Transverse colon (tissue), 3 donors: ENCODE data around the gene RABEP2.

Source experiments
- EP300 ChIP-seq: sonication (generic); formaldehyde crosslinking; IDR thresholded peaks from one replicate; pipeline ENCODE4 v1.6.1; 2017; ENCODE audit warnings: antibody characterized with exemption, low read depth
- POLR2A ChIP-seq: fragments of 450-650 bp; IDR thresholded peaks from one replicate; pipeline ENCODE4 v1.6.1; 2016; ENCODE audit warnings: antibody characterized with exemption, mild to moderate bottlenecking, moderate library complexity
- TF ChIP-seq, protein P1 (sequence below), 5 experiments: fragments of 200-600 bp in 3 of 5; fragments of 450-650 bp in 2 of 5; sonication (generic) in 3 of 5; IDR thresholded peaks; 1 replicate in 2 of 5; 2 replicates in 3 of 5; pipeline ENCODE4 v1.5.1; 2016 to 2017; ENCODE audit warnings: antibody characterized with exemption in 5 of 5, inconsistent platforms in 3 of 5, mild to moderate bottlenecking in 2 of 5, moderate library complexity in 1 of 5

DNA sequence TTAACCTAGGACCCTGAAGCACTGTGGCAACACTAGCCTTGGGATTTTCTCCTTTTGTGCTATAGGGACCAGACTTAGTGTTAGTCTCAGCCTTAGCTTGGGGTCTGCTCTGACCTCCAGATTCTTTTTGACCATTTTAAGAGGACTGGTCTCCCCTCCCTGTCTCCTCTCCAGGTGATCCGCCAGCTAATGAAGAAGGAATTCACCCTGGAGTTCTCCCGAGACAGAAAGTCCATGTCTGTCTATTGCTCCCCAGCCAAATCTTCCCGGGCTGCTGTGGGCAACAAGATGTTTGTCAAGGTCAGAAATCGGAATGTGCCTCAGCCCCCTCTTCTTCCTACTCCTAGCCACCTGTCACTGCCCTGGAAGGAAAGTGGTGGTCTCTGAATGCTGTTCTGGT lies 27.2 kb downstream of the RABEP2 start:
- TF ChIP-seq POLR2A, result no peak
- TF ChIP-seq, protein P1, sequence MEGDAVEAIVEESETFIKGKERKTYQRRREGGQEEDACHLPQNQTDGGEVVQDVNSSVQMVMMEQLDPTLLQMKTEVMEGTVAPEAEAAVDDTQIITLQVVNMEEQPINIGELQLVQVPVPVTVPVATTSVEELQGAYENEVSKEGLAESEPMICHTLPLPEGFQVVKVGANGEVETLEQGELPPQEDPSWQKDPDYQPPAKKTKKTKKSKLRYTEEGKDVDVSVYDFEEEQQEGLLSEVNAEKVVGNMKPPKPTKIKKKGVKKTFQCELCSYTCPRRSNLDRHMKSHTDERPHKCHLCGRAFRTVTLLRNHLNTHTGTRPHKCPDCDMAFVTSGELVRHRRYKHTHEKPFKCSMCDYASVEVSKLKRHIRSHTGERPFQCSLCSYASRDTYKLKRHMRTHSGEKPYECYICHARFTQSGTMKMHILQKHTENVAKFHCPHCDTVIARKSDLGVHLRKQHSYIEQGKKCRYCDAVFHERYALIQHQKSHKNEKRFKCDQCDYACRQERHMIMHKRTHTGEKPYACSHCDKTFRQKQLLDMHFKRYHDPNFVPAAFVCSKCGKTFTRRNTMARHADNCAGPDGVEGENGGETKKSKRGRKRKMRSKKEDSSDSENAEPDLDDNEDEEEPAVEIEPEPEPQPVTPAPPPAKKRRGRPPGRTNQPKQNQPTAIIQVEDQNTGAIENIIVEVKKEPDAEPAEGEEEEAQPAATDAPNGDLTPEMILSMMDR (IDR thresholded peaks at IDR 0.05), result no peak
- TF ChIP-seq EP300, result no peak
